D721Med (cell line): ENCODE data around the gene ZCCHC7.

ENCODE experiments used
- DNase-seq: peaks from one replicate; pipeline ENCODE4 v3.0.0; 2011; ENCODE audit warnings: low spot score; ENCODE audit not compliant: insufficient read length
- FAIRE-seq: peaks from 2 replicates; lab custom pipeline; 2011; peaks lifted over from hg19 to GRCh38; lab: Jason Lieb, UNC
- TF ChIP-seq, protein P1 (sequence below): IDR thresholded peaks from 2 replicates; pipeline ENCODE4 v1.5.1; 2012; ENCODE audit warnings: mild to moderate bottlenecking, control low read depth; ENCODE audit not compliant: insufficient read depth; ENCODE audit errors: missing control alignments

ZCCHC7 gene

DNA sequence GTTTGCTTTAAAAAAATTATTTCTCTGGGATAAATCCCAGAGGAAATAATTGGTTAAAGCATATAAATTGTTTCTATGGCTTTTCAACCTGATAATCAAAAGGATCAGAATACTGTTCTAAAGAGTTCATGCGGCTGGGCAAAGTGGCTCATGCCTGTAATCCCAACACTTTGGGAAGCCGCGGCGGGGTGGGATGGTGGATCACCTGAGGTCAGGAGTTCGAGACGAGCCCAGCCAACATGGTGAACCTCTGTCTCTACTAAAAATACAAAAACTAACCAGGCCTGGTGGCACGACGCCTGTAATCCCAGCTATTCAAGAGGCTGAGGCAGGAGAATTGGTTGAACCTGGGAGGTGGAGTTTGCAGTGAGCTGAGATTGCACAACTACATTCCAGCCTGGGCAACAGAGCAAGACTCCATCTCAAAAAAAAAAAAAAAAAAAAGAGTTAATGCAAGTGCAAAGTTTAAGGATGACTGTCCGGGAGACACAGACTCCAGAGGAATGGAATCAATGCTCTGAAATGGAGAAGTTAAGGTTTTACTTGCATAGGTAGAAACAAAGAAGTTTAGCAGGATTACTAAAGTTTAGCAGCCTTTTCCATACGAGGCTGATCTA lies 285.5 kb downstream of the ZCCHC7 start:
- DNase-seq: no peak
- FAIRE-seq: no peak
- TF ChIP-seq, protein P1, sequence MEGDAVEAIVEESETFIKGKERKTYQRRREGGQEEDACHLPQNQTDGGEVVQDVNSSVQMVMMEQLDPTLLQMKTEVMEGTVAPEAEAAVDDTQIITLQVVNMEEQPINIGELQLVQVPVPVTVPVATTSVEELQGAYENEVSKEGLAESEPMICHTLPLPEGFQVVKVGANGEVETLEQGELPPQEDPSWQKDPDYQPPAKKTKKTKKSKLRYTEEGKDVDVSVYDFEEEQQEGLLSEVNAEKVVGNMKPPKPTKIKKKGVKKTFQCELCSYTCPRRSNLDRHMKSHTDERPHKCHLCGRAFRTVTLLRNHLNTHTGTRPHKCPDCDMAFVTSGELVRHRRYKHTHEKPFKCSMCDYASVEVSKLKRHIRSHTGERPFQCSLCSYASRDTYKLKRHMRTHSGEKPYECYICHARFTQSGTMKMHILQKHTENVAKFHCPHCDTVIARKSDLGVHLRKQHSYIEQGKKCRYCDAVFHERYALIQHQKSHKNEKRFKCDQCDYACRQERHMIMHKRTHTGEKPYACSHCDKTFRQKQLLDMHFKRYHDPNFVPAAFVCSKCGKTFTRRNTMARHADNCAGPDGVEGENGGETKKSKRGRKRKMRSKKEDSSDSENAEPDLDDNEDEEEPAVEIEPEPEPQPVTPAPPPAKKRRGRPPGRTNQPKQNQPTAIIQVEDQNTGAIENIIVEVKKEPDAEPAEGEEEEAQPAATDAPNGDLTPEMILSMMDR: no peak

DNA sequence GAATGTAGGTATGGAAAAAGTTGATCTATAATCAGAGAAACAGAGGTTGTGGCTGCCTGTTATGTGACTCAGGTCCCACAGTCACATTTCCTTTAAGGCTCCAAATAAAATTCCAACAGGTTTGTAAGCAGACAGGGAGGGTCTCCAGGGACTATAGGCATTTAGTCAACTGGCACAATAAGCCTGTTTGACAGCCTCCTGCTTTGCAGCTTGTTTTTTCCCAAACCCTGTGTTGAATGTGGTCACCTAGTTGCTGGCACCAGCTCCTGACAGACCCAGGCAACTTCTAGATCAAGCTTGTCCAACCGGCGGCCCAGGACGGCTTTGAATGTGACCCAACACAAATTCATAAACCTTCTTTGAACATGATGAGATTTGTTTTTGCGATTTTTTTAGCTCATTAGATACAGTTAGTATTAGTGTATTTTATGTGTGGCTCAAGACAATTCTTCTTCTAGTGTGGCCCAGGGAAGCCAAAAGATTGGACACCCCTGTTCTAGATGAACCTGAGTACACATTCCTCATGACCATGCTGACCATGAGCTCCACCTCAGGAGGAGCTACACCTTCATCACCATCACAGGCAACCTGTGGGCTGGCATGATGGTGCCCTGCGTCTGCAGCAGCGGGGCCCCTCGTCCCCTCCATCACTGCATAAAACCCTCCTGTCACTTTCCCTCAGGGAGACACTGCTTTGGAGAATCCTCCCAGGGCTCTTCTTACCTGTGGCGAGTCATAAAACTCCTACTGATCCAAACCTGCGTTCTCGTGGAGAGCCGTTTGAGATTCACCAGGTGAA lies 286.4 kb downstream of the ZCCHC7 start:
- FAIRE-seq (no peak), DNase-seq (no peak)
- TF ChIP-seq, protein P1: no peak

DNA sequence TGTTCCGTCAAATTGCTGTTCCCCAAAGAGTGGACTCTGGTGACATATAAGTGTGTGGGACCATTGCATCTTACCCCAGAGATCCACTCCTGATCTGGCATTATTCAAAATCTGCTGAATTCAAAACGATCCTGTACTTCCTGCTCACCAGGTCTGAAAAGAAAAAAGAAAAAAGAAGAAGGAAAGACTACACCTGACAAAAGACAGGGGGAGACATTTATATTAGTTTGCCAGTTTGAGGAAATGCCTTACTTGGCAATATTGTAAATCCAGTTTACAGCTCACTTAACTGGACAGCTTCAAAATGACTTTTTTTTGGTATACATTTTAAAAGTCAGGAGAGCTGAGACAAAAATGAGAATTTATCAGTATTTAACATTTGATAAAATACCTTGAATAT lies 287.1 kb downstream of the ZCCHC7 start:
- FAIRE-seq: no peak
- DNase-seq: no peak
- TF ChIP-seq, protein P1: no peak
